ENCODE results near the gene LTC4S. TPM values are rescaled to one million over a fixed set of nuclear protein-coding genes. Genes with fewer than 3 reads are reported as not detected.

LTC4S gene
- total and polyA plus RNA-seq, 9 of the 15 experiments (the other 6 are each of a cell fraction or from before 2014, with no cell fraction given) = 0.17 to 0.77 (median 0.75) TPM; not detected in 6

GRCh38 chr5:179821298-179822058 is 27.7 kb downstream of the LTC4S start (continued):
- peak; percentile 34; the same call in 1 of the 2 replicates for TF ChIP-seq ZBTB33 (CRISPR knock-in tag; IDR thresholded peaks at IDR 0.05)
- TF ChIP-seq NR2F6 (CRISPR knock-in tag; IDR thresholded peaks at IDR 0.05) = 0 out of 2 replicates have a peak, but pooled peaks have one; percentile 8
- TF ChIP-seq GABPB2 (CRISPR knock-in tag; conservative IDR thresholded peaks at IDR 0.05) = no peak
- peak; percentile 85; the same call in 1 of the 2 replicates for TF ChIP-seq PREB (CRISPR knock-in tag; IDR thresholded peaks at IDR 0.05)
- no peak for TF ChIP-seq CUX1 (CRISPR knock-in tag; IDR thresholded peaks at IDR 0.05)
- TF ChIP-seq KDM5B (IDR thresholded peaks at IDR 0.05; ENCODE audit: insufficient replicate concordance, low read depth, low read length) = peak; percentile 79
- peak in 1 of 3 experiments; percentile 3 for TF ChIP-seq YY1 (IDR thresholded peaks at IDR 0.05; ENCODE audit: borderline replicate concordance in 1 of 3, control insufficient read depth in 1 of 3, extremely low read depth in 1 of 3, insufficient read depth in 3 of 3, insufficient read length in 1 of 3, insufficient replicate concordance in 2 of 3, low read depth in 1 of 3, low read length in 2 of 3)
- peak; percentile 42; the same call in 1 of the 2 replicates for TF ChIP-seq DPF2 (IDR thresholded peaks at IDR 0.05)
- TF ChIP-seq SAP30 (IDR thresholded peaks at IDR 0.05; ENCODE audit: borderline replicate concordance, insufficient read depth, low read depth, low read length, poor library complexity, severe bottlenecking) = peak; percentile 20
- no peak for TF ChIP-seq SRSF7 (optimal IDR thresholded peaks at IDR 0.05; ENCODE audit: low read depth, low read length)
- TF ChIP-seq SNRNP70 (optimal IDR thresholded peaks at IDR 0.05; ENCODE audit: low read depth, low read length) = no peak
- no peak for TF ChIP-seq CHD2 (IDR thresholded peaks at IDR 0.05; ENCODE audit: low read depth, low read length)
- peak; percentile 67 for TF ChIP-seq GABPB1 (CRISPR knock-in tag; IDR thresholded peaks at IDR 0.05)
- TF ChIP-seq GATA2 (CRISPR knock-in tag; IDR thresholded peaks at IDR 0.05) = peak; percentile 31; the same call in 1 of the 2 replicates
- no peak for TF ChIP-seq ZNF23 (CRISPR knock-in tag; IDR thresholded peaks at IDR 0.05)
- peak; percentile 43; the same call in 1 of the 2 replicates for TF ChIP-seq PML (IDR thresholded peaks at IDR 0.05; ENCODE audit: low read length)
- peak; percentile 99 for TF ChIP-seq FOXK1 (CRISPR knock-in tag; IDR thresholded peaks at IDR 0.05; ENCODE audit: borderline replicate concordance)
- no peak for TF ChIP-seq DLX4 (CRISPR knock-in tag; IDR thresholded peaks at IDR 0.05)

Data from K562 (cell line).